GF-D8 (cell line): ENCODE data around the gene C21orf91.

Source experiments
- DNase-seq: peaks from one replicate; lab custom pipeline; 2025; lab: John Stamatoyannopoulos, UW

C21orf91 gene

GRCh38 chr21:17819114-17819876 lies at the start of gene C21orf91:
C21orf91 (minus strand) TSS chr21:17819356; CDS start chr21:17818318, 1,038 bp downstream.
- peak; percentile 74 for DNase-seq

DNA sequence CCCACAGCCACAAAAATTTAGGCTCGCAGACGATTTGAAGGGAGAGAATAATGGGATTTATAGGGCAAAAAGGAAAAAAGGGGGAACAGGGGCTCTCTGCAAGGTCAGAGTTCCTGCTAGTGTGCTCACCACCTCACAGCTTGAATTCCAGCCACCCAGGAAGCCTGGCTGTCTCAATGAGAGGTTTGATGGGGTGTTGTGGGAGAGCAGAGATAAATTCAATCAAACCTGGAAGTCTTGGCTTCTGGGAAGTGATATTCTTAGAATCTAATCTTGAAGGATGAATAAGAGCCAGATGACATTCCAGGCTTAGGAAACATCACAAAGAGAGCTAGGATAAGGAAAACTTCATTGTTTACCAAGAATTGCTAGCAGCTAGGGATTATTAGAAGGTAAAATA lies 47.4 kb upstream of the C21orf91 start:
- no peak for DNase-seq

GRCh38 chr21:17859661-17860060 lies 40.5 kb upstream of the C21orf91 start:
- no peak for DNase-seq

GRCh38 chr21:17858747-17859146 lies 39.6 kb upstream of the C21orf91 start:
- DNase-seq = no peak

DNA sequence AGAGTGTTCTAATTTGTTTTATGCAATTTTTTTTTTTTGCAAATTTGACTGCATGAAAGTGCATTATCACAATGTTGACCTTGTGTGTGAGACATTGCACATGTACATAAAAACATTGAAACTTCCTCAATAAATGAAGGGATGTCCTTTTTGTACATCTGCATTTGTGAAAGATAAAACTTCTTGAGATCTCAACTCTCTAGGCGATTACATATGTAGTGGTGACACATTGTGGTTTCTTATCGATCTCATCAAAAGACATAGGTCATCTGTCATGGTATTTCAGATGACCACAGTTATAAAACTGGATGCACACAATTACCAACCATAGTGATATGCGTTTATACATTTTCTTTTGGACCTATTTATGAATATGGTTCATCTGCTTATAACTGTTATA lies 35.6 kb upstream of the C21orf91 start:
- DNase-seq = no peak

DNA sequence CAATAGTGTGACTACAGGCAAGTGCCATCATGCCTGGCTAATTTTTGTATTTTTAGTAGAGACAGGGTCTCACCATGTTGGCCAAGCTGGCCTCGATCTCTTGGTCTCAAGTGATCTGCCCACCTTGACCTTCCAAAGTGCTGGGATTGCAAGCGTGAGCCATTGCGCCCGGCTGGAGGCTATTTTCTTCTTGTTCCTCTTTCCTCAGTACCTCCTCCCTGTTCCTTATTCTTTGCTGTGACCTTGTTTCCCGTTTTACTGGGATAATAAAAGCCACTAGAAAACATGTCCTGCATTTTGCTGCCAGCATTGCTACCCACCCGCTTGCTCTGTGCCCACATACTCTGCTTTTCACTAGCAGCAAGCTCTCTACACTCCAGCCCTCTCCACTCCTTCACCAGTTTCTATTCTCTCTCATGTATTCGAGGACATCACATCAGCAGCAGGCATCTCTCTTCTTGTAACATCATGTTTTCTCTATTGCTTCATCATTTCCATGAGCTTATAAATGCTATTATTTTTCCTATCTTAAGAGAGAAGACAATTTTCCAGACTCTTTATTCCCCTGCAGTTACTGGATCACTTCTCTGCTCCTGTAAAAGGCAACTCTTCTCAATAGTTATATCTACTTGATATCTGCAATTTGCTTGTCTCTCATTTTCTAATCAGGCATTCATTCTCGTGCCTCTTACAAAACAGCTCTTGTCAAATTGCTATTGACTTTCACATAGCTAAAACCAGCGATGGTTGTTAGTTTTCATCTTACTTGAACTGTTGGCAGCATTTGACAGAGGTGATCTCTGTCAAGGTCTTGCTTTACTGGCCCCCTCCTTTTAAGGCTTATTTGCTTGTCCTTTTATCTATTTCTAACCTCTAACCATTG lies 34.5 kb upstream of the C21orf91 start:
- DNase-seq = no peak

DNA sequence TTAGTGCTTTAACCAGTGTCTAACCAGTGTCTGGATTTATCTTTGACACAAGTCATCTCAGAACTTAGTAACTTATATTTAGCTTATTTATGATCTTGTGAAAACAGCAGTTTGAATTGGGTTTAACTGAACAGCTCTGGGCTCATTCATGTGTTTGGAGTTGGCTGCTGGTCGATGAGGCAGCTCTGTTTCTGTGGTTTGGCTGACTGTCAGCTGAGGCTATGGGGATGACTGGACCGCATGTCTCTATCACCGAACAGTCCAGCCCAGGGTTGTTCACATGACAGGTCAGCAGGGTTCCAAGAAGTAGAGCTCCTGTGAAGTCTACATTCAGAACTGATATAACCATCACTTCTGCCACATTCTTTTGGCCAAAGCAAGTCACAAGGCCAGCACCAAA lies 29.1 kb upstream of the C21orf91 start:
- no peak for DNase-seq

DNA sequence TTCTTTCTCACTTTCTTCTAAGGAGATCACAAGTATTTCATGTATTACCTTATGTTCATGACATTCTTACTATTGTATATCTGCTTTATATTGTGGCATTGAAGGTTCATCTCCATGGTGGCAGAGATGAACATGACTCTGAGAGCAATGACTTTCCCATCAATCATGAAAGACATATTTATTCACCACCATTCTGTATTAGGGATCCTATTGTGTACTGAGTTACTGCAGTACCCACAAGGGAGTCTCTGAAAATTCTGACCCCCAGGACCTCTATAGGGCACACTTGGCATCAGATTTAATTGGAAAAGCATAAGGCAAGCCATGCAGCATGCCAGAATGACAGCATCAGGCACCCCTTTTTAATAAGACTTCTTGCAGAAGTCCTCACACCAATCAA lies 21.9 kb upstream of the C21orf91 start:
- no peak for DNase-seq

GRCh38 chr21:17834639-17835354 lies 15.6 kb upstream of the C21orf91 start:
- no peak for DNase-seq

GRCh38 chr21:17829472-17829871 lies 10.3 kb upstream of the C21orf91 start:
- DNase-seq = no peak

- no peak for DNase-seq
Observed at GRCh38 chr21:17828223-17828622, 9.1 kb upstream of the C21orf91 start.

DNA sequence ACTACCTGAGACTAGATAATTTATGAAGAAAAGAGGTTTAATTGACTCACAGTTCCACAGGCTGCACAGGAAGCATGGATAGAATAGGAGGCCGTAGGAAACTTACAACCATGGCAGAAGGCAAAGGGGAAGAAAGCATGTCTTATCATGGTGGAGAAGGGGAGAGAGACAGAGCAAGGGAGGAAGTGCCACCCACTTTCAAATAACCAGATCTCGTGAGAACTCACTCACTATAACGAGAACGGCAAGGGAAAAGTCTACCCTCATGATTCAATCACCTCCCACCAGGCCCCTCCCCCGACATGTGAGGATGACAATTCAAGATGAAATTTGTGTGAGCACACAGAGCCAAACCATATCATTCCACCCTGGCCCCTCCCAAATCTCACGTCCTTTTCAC lies 4.7 kb upstream of the C21orf91 start:
- no peak for DNase-seq

DNA sequence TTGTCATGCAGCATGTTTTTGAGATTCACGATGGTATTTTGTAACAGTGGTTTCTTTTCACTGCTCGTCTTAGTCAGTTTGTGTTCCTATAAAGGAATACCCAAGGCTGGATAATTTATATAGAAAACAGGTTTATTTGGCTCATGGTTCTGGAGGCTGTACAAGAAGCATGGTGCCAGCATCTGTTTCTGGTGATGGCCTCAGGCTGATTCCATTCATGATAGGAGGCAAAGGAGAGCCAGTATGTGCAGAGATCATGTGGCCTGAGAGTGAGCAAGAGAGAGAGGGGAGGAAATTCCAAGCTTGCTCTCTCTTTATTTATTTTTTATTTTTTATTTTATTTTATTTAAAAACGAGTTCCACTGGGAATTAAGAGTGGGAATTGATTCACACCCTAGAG lies 2.0 kb upstream of the C21orf91 start:
- DNase-seq = no peak

DNA sequence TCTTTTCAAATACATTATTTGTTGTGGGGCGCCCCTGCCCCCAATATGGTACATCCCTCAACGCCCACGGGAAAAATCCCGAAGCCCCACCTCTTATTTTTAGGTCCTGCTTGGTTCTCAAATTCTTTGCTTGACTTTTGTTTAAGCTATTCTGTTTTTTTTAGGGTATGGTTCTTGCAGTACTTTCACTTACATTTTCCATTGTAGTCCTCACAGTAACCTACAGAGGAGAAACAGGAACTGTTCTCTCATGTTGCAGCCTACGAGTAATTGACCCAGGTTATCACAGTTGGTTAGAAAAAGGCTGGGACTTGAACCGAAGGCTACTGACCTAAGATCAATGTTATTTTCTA lies 697 bp upstream of the C21orf91 start:
- peak; percentile 70 for DNase-seq

DNA sequence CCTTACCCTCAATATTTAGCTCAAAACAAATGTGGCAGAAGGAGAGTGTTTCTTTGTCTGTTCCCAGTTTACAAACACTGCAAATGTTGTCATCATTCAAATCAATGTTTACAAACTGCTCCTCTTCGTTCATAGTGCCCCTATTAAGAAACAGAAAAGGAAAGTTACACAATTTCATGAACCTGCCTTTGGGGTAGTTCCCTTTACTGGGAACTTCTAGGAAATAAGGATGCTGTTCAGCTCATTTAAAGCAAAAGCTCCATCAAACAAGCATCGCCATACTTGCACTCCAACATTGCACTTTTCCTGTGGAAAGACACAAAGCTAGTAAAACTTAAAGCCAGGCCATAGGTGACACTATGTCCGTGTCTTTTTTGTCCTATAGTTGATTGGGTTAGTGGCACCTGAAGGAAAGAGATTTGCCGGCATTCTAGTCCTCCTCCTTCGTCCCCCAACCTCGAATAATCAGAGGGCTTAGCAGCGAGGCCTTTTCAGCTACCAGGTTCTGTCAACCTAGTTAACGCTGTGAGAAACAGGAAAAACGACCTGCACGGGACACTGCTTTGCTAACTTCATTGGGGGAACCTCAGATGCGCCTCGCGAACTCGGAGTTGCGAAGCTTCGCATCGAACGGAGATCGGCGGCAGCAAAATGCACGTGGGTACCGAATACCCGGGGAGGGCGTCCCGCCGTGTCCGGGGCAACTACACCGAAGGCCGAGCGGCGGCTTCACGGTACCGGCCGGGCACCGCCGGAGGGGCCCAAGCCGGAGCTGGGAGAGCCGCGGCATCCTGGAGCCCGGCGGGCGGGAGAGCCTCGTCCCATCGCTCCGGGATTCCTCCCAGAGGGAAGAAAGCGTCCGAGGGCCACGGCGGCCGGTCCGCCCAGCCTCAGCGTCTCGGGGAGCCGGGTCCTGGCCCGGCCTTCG lies 706 bp downstream of the C21orf91 start:
- peak; percentile 67 for DNase-seq

GRCh38 chr21:17813353-17813752 lies 5.8 kb downstream of the C21orf91 start:
- no peak for DNase-seq

- no peak for DNase-seq
Observed at GRCh38 chr21:17805966-17806365, 13.2 kb downstream of the C21orf91 start.

DNA sequence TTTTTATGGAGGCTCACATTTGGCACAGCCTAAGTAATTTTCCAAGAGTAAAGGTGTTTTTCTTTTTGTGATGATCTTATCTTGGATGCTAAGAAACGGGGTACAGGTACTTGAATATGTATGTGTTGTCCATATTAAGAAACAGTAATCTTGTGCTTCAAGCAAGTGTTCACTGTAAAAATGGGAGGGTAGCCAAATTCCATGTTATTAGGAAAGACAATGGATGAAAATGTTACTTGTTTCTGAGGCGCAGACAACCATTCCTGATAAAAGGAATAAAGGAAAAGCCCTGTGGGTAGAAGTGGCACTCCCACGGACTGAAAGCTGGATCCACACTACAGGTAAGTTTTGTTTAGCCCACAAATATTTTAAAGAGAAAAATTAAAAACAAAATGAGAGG lies 15.6 kb downstream of the C21orf91 start:
- no peak for DNase-seq

DNA sequence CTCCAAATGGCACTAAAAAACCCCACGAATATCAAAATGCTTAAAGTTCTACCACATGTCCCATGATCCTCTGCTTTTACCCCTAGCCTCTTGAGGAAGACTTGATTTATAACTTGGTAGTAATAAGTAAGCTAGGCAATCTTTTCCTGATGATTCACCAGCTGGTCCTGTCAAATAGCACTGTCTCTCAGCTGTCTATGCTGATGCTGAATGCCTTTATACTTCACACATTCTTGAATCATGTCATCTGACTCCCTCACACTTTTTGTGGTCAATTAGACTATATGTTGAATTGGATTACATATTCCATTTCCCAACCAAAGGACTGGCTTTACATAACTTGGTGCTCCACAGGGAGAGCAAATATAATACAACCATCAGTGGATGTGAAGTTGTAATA lies 16.6 kb downstream of the C21orf91 start:
- no peak for DNase-seq

- no peak for DNase-seq
Observed at GRCh38 chr21:17799414-17800164, 19.6 kb downstream of the C21orf91 start.

- no peak for DNase-seq
Observed at GRCh38 chr21:17798796-17799195, 20.4 kb downstream of the C21orf91 start.
